ENCODE measurements around the gene CCDC171.
"Not testable (repeated sequence)": the region's sequence is repeated elsewhere in the genome, so short reads cannot be mapped to it uniquely, and the experiment has no call there.

Gene CCDC171

DNA sequence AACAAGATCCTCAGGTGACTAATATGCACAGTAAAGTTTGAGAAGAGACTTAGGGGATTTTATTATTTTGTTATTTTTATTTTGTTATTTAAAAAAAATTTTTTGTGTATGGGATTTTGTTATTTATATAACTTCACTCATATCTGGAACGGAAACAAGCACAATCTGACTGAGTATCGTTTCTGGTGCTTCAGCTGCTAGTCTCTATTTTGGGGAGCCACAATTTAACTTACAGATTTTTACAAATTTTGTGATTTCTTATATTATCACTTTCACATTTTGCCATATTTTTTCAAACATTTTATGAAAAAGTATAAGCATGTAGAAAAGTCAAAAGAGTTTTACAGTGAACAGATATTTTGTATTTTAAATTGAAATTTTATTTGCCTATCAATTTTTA is 208.7 kb downstream of the CCDC171 start:
- DNase-seq (ENCODE audit: low read depth in 2 of 2) = no peak

DNA sequence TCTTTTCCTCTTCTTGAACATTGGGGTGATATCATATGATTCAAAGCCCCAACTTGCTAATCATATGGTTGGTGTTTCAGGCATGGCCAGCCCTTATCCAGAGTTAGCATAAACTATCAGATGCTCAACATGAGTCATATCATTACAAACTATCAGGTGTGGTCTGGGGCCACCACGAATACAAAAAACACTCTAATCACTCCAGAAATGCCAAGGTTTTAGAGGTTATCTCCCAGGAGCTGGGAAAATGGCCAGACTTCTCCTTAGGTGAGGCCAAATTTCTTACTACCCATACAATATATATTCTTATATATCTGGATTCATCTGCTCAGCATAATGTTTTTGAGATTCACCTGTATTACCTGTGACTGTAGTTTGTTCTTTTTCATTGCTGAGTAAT is 210.5 kb downstream of the CCDC171 start:
- no peak for DNase-seq (ENCODE audit: low read depth in 2 of 2)

DNA sequence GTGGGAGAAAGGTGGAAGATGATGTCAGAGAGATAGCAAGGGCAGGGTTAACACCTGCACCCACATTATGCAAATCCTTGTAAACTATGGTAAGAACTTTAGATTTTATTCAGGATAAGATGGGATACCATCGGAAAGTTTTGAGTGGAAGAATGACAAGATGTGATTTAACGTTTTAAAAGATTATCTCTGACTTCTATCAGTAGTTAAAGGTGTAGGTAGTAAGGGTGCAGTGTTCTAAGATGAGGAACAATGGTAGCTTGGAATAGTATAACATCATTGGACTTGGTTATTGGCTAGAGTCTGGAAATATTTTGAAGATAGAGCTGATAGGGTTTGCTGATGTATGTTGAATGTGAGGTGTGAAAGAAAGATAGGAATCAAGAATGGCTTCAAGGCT is 211.3 kb downstream of the CCDC171 start:
- DNase-seq (ENCODE audit: low read depth in 2 of 2) = no peak

DNA sequence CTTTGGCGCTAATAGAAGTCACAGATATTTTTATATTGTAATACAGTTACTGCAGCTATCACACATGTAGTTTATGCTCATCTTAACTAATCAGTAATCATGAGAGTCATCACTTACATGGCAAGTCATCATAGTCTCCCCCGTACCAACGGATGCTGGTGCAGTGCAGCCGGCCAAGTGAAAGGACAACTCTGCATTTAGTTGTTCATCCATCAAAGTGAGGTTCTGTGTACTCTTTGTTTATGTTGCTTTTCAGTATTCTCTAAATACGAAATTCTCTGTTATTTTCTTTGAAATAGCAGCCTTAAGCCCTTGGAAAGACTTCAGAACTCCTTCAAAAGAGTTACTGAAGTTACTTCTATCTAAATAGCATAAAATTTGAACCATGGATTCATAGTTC is 216.7 kb downstream of the CCDC171 start:
- DNase-seq (ENCODE audit: low read depth in 2 of 2) = no peak

DNA sequence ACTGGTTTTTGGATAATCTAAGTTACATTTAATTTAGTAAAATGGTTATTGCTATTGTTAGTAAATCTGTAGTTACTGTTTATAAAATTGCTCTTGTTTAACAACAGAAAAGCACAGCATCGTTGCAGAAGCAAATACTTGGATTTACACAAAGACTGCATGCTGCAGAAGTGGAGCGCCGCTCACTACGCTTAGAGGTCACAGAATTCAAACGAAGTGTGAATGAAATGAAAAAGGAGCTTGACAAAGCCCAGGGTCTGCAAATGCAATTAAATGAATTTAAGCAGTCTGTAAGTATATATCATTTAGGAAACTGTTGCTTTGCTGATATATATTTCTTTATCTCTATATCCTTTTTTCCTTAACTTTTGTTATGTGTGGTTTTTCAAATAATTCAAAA is 226.0 kb downstream of the CCDC171 start:
- DNase-seq (ENCODE audit: low read depth in 2 of 2) = no peak

DNA sequence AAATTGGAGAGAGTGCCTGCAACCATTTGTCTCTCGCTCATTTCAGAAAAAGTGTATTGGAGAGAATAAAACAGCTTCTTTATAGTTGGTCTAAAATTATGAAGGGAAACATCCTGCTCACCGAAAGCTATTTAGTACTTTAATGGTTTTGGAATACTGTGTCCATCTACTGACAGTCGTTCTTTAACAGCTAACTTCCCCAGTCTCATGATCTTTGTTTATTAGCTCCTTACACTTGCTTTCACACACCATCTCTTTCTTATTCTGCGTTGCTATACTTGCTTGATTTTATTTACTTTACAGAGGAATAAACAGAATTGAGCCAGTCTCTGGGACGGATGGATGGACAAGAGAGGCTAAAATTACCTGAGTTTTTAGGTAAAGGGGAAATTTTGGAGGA is 229.3 kb downstream of the CCDC171 start:
- DNase-seq (ENCODE audit: low read depth in 2 of 2) = no peak

DNA sequence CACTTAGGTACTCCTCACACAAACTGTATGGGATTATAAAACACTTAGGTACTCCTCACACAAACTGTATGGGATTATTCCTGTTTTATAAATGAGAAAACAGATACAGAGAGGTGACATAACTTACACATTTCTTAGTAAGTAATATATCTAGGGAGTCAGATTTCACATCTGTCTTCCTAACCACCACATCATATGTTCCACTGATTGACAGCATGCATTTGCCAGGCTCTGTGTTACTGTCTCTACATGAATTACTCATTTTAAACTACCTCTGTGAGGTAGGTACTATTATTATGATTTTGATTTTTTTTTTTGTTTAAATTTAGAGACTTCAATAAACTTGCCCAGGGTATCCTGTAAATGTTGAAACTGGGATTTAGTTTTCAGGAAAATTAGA is 232.7 kb downstream of the CCDC171 start:
- no peak for DNase-seq (ENCODE audit: low read depth in 2 of 2)

DNA sequence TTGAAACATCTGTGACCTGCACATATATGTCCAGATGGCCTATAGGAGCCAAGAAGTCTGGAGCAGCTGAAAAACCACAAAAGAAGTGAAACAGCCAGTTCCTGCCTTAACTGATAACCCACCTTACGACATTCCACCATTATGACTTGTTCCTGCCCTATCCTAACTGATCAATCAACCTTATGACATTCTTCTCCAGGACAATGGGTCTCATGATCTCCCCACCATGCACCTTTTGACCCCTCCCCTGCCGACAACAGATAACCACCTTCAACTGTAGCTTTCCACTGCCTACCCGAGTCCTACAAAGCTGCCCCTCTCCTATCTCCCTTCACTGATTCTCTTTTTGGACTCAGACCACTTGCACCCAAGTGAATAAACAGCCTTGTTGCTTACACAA is 233.8 kb downstream of the CCDC171 start:
- no peak for DNase-seq (ENCODE audit: low read depth in 2 of 2)

DNA sequence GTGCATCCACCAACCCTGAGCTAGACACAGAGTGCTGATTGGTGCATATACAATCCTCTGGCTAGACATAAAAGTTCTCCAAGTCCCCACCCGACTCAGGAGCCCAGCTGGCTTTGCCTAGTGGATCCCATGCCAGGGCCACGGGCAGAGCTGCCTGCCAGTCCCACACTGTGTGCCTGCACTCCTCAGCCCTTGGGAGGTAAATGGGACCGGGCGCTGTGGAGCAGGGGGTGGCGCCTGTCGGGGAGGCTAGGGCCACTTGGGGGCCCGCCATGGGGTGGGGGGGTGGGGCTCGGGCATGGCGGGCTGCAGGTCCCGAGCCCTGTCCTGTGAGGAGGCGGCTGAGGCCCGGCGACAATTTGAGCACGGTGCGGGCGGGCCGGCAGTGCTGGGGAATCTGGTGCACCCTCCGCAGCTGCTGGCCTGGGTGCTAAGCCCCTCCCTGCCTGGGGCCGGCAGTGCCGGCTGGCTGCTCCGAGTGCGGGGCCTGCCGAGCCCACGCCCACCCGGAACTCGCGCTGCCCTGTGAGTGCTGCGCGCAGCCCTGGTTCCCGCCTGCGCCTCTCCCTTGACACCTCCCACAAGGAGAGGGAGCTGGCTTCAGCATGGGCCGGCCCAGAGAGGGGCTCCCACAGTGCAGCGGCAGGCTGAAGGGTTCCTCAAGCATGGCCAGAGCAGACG is 257.5 kb downstream of the CCDC171 start:
- not testable (repeated sequence) for DNase-seq (ENCODE audit: low read depth in 2 of 2)

DNA sequence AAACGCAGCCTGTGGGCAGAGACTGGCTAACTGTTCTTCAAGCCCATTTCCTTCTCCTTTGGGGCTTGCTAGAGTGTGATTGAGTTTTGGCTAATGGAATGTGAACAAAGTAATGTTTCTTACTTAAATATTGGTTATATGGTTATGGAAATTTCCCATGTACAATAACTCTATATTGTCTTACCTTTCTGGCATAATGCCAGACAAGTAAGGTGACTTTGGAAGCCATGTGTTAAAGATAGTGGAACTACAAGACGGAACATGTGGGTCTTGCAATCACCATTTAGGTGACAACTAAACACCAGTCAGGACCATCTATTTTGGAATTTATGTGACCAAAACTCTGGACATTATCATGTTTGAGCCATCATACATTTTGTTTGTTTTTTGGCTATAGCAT is 260.2 kb downstream of the CCDC171 start:
- no peak for DNase-seq (ENCODE audit: low read depth in 2 of 2)

DNA sequence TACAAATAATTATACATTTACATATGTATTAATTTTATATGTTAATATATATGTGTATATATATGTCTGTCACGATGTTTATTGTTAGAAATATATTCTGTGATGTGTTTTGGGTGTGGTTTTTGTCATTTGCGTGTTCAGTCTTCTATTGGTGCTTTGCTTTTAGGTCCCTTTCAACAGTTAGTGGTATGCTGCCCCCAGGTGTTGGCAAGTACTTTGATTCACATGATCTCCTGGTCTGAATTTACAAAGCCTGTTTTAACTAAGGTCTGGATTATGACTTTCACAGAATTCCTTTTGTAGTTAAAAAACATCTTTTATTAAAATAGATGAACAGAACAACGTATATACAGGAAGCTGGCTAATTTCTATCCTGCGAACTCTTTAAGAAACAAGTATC is 271.5 kb downstream of the CCDC171 start:
- no peak for DNase-seq (ENCODE audit: low read depth in 2 of 2)

DNA sequence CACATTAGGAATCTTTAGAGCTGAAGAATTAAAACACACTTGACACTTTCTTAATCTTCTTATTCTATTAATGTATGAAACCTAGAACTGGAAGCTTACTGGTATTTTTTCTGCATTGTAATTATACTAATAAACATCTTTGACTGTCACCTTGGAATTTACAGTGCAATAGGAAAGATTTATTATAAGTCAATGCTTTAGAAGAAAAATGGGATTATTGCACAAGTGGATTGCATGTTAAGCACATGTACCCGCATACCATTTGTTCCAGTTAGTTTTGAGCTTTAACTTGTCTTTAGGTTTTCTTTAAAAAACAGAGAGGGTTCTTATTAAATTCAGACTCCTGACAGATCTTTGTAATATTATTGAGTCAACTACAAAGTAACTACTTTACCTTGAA is 278.5 kb downstream of the CCDC171 start:
- no peak for DNase-seq (ENCODE audit: low read depth in 2 of 2)

DNA sequence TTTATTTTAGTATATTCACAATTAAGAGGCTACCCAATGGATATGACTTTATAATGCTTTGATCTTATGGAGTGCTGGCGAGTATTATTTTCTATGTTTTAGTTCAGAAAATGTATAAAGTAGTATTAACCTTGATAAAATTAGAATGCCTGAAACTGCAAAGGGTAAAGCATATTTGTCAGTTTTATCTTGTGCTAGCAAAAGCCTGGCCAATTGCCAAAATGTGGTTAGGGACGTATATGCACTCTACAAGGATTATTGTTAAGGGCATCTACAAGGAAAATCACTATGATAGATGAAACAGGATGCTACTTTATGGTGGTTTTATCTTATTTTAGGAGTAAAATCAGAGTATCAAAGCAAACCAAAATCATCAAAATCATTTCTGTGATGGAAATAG is 281.7 kb downstream of the CCDC171 start:
- no peak for DNase-seq (ENCODE audit: low read depth in 2 of 2)

DNA sequence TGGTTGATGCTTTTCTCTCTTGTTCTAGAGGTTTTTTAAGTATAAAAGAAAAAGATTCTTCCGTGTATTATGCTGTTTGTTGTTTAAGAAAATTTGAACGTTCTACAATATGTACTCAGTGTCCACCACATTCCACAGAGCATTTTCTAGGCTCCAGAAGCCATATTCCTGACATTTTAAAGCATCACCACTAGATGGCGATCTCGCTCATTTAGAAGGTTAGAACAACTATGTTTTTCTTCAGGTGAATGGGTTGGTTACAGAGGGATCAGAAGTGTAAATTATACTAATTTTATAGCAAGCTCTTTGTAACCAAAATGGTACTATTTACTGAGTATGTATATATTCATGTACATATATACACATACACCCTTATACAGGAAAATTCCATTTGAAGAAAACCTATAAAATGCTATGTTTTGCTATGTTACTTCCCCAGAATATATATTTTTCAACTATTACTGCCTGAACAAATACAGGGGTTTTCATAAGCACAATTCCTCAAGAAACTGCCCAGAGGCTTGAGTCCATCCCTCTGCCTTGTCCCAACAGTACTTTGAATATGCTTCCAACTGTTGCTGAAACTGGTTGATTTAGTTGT is 284.3 kb downstream of the CCDC171 start:
- no peak for DNase-seq (ENCODE audit: low read depth in 2 of 2)

DNA sequence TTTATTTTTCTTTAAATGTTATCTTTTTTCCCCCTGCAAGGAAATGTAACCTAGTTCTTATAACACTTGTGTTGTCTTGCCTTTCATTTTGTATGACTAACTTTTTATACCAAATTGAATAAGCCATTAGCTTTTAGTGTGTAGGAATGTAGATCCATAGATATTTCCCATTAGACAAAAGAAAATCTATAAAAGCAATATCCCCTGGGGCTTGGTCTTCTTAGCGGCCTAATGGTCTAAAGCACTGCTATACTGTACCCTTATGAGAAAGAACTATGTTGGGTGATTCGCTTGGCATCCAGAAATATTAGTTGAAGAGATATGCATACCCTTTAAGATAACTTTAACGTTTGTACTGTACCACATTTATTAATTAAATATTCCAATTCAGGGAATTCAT is 289.2 kb downstream of the CCDC171 start:
- no peak for DNase-seq (ENCODE audit: low read depth in 2 of 2)

DNA sequence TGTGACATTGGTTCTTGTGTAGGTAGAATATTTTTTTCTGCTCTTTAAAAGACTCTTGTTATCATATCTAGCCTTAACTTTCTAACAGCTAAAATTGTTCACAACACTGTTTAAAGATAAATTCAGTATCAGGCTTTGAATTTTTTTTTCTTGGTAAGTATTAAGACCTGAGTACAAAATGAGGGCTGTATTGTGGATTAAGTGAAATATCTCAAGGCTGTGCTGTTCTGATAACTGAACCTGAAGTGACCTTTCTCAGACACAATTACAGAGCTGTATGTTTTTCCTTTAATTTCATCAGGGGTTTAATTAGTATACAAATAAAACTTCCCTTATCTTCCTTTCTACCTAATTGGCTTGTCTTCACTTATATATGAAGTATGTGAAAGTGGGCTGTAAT is 290.5 kb downstream of the CCDC171 start:
- DNase-seq (ENCODE audit: low read depth in 2 of 2) = no peak

DNA sequence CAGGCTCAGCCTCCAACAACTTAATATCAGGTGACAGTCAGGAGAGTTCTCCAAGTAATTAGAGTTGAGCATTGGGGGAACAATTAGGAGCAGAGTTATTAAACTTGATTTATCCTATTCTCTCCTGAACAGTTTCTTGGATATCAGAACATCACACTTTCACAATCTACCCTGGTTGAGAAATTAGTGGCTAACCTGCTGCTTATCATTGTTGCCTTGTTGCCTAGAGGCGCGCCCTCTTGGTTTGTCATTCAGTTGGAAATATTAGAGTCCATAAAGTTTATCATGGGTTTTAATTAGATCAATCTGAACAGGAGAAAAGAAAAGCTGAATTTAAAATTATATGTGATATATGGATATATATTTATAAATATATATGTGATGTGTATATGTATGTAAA is 291.1 kb downstream of the CCDC171 start:
- DNase-seq (ENCODE audit: low read depth in 2 of 2) = no peak

DNA sequence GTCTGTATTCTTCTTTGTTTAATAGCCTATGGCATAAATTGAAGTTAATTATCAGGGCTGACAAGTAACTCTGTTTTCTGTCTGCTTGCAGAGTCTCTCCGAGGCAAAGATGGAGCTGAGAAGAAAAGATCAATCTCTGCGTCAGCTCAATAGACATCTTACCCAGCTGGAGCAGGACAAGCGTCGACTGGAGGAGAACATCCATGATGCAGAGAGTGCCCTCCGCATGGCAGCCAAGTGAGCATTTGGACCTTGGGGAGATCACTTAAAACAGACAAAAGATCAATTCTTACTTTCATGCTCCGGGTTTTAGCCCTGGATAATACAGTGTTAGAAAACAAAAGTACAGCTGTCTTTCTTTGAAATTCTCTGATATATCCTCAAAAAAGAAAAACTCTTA is 293.8 kb downstream of the CCDC171 start:
- no peak for DNase-seq (ENCODE audit: low read depth in 2 of 2)

DNA sequence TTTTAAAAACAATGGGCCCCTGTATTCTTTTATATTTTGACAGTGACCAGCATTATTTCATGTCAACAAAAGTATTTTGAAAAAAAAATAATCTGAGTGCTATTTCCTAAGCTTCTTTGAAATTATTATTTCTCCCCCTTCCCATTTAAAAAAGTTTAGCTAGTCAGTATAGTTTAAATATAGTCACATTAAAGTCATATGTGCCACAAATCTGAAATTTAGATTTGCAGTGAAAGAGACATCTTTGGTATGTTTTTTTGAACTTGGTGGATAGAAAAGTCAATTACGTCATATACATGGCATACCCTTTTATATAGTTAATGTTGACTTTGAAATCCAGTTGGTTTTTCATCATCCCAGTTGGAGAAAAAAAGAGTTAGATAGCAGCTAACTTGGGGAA is 297.0 kb downstream of the CCDC171 start:
- DNase-seq (ENCODE audit: low read depth in 2 of 2) = no peak

DNA sequence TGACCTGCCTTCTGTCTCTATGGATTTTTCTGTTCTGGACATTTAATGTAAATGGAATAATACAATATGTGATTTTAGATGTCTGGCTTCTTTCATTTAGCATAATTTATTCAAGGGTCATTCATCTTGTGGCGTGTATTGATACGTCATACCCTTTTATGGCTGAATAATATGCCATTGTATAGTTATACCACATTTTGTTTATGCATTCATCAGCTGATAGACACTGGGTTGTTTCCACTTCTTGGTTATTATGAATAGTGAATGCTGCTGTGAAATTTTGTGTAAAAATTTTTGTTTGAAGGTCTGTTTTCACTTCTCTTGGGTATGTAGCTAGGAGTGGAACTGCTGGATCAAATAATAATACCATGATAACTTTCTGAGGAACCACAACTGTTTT is 298.9 kb downstream of the CCDC171 start:
- no peak for DNase-seq (ENCODE audit: low read depth in 2 of 2)

DNA sequence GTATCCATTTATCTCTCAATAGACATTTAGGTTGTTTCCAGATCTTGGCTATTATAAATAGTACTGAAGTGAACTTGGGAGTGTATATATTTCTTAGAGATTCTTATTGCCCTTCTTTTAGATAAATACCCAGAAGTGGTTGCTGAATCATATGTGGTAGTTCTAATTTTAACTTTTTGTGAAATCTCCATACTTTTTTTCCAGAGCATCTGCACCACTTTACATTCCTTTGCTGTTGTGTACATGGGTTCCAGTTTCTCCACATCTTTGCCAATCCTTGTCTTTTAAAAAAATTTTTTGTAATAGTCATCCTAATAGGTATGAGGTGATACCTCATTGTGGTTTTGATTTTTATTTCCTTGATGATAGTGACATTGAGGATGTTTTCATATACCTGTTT is 303.7 kb downstream of the CCDC171 start:
- no peak for DNase-seq (ENCODE audit: low read depth in 2 of 2)

DNA sequence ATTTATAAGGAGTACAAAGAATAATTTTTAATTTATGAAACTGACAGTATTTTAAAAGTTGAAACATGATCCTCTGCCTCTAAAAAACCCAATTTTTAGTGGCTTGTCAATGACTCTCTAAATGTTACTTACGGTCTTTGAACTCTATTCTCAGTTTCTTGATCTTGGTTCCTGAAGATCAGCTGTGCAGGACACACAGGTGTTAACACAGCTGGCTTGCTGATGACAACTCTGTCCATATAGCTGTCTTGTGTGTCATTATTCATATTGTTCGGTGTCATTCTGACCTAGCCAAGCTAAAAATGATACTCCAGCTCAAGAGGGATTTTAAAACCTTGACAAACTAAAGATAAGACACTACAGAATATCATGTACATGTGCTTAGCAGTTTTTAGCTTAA is 314.5 kb downstream of the CCDC171 start:
- DNase-seq (ENCODE audit: low read depth in 2 of 2) = no peak

DNA sequence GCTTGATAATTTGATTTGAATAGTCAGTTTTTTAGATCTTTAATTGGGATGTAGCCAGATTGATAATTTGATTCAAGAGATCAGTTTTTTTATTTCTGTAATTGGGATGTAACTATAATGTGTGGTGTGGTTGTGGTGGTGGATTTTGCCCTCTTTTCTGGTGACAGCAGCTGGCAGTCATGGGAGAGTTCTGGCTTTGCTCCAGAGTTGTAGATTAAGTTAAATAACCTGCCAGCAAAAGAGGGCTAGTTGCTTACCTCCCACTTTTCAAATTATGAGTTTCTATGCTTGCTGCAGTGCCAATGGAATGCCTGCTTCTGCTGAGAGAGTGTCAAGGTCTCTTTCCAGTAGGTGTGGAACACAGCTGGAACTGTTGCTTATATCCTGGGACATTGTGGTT is 315.1 kb downstream of the CCDC171 start:
- DNase-seq (ENCODE audit: low read depth in 2 of 2) = no peak

DNA sequence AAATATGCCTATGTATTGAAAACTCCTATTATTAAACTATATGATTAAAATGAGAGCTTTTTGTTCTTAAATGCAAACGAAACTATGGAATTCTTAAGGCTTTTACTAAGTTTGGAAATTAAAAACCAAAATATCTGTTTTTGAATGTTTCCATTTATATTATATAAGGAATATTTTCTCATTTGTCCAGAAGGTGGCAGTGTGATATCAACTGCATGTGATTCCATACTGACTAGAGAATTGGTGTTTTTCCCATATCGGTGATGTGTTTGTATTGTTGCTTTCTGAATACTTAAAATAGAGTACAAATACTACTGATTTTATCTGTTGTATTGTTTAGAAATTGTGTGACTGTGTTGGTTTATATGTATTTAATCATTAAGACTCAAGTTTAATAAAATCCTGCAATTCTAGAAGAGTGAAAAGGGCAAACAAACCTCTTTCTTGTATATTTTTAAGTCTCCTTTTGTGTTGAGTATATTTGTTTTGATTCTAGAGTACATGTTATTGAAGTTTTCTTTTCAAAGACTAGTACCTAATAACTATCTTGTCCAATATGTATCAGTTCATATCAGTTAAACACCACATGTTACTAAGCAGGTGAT is 320.8 kb downstream of the CCDC171 start:
- DNase-seq (ENCODE audit: low read depth in 2 of 2) = no peak

Data from stimulated activated CD8-positive, alpha-beta memory T cell treated with anti-CD3 and anti-CD28 coated beads, Interleukin-7, amount 100 ng/mL, for 4 hours (primary cell).